ENCODE measurements around the gene APOL6. TPM values are rescaled to one million over a fixed set of nuclear protein-coding genes. Genes with fewer than 3 reads are reported as not detected.

The APOL6 gene
- total RNA-seq, 1 donor from 2014 or later: 15.5 TPM

Other genes with a start within 250 kb of the APOL6 start
- gene MCM5, start 248.3 kb upstream of the APOL6 start, total RNA-seq: 26.6 TPM
- gene RASD2, start 107.6 kb upstream of the APOL6 start, total RNA-seq: 0.30 TPM
- 21.4 TPM for gene MB, start 31.1 kb upstream of the APOL6 start, total RNA-seq
- 0.69 TPM for gene APOL5, start 69.4 kb downstream of the APOL6 start, total RNA-seq

All from skin of body (tissue), 1 donor.